ENCODE measurements around the gene DGKI. TPM values are rescaled to one million over a fixed set of nuclear protein-coding genes. Genes with fewer than 3 reads are reported as not detected.

Gene DGKI
- total RNA-seq, 1 experiment from 2014 or later, result 0.55 TPM

GRCh38 chr7:137547485-137547884, 299.3 kb downstream of the DGKI start:
- no peaks in the 10 kb centered on the region for H3K23me2 ChIP-seq (ENCODE audit: insufficient read length, low read depth, low read length, poor library complexity, severe bottlenecking)

More at GRCh38 chr7:137547485-137547884, 299.3 kb downstream of the DGKI start:
- Histone ChIP-seq H3K9me3 (ENCODE audit: control insufficient read depth, low read depth, low read length) (no peaks in the 10 kb centered on the region), H3K27me3 (ENCODE audit: insufficient read depth, low read length) (no peaks in the 10 kb centered on the region), H3K79me1 (ENCODE audit: insufficient read depth, low read depth, low read length, poor library complexity, severe bottlenecking) (no peaks in the 10 kb centered on the region), H4K8ac (replicated peaks; ENCODE audit: insufficient read length, low read depth, low read length) (no peak overlapping the region), H2BK15ac (ENCODE audit: low read depth, low read length) (no peak overlapping the region), H2BK12ac (ENCODE audit: insufficient read length, low read depth, low read length) (no peak overlapping the region), H3K4ac (ENCODE audit: low read depth, low read length) (no peak overlapping the region), H3T11ph (ENCODE audit: low read length) (no peak overlapping the region), H3K9ac (ENCODE audit: extremely low read depth, insufficient read length, low read length) (no peak overlapping the region), H3K4me1 (ENCODE audit: insufficient read depth, low read length) (no peaks in the 10 kb centered on the region), H2BK5ac (ENCODE audit: insufficient read length, low read length) (no peak overlapping the region), H3K56ac (ENCODE audit: insufficient read length, low read depth, low read length) (no peak overlapping the region), H3K4me2 (ENCODE audit: insufficient read depth, insufficient read length, low read length) (no peak overlapping the region), H2AK5ac (ENCODE audit: insufficient read length, low read length) (no peak overlapping the region), H4K5ac (ENCODE audit: insufficient read length, low read depth, low read length) (no peak overlapping the region), H3K79me2 (ENCODE audit: insufficient read depth, low read length) (no peaks in the 10 kb centered on the region), H3K14ac (ENCODE audit: insufficient read depth, low read length) (no peak overlapping the region), H2BK120ac (ENCODE audit: low read depth, low read length, poor library complexity, severe bottlenecking) (no peak overlapping the region), H2AFZ (ENCODE audit: low read length) (no peak overlapping the region), H2BK20ac (ENCODE audit: low read depth, low read length, poor library complexity, severe bottlenecking) (no peak overlapping the region), H4K91ac (ENCODE audit: insufficient read length, low read depth, low read length) (no peak overlapping the region), H3K18ac (ENCODE audit: insufficient read length, low read depth, low read length) (no peak overlapping the region), H4K20me1 (ENCODE audit: control insufficient read depth, insufficient read depth, insufficient read length) (no peaks in the 10 kb centered on the region), H3K23ac (ENCODE audit: insufficient read length, low read depth, low read length) (no peak overlapping the region), H3K27ac (ENCODE audit: insufficient read length, low read depth, low read length) (no peak overlapping the region)
- no peak overlapping the region for H3K4me3 Mint-ChIP-seq
- H3K9me3 Mint-ChIP-seq, result no peaks in the 10 kb centered on the region
- H3K27ac Mint-ChIP-seq, result no peak overlapping the region
- H3K4me1 Mint-ChIP-seq, result 0 out of 4 replicates have a peak, but pooled peaks cover 0 to 4% of the 10 kb centered on the region in 2 experiments
- TF ChIP-seq CTCF (conservative IDR thresholded peaks at IDR 0.05), result no peak
- H3K27me3 Mint-ChIP-seq (ENCODE audit: low read depth), result no peaks in the 10 kb centered on the region
- no peak for DNase-seq
- no CpG with 5 or more reads among the region's 3 CpGs for WGBS (ENCODE audit: extremely low coverage, insufficient read length, low lambda C conversion rate)
- H3K36me3 Mint-ChIP-seq (ENCODE audit: insufficient read depth in 1 of 3, low read depth in 3 of 3), result no peaks in the 10 kb centered on the region
